Measurements from ENCODE around the gene IP6K3.

IP6K3 gene

DNA sequence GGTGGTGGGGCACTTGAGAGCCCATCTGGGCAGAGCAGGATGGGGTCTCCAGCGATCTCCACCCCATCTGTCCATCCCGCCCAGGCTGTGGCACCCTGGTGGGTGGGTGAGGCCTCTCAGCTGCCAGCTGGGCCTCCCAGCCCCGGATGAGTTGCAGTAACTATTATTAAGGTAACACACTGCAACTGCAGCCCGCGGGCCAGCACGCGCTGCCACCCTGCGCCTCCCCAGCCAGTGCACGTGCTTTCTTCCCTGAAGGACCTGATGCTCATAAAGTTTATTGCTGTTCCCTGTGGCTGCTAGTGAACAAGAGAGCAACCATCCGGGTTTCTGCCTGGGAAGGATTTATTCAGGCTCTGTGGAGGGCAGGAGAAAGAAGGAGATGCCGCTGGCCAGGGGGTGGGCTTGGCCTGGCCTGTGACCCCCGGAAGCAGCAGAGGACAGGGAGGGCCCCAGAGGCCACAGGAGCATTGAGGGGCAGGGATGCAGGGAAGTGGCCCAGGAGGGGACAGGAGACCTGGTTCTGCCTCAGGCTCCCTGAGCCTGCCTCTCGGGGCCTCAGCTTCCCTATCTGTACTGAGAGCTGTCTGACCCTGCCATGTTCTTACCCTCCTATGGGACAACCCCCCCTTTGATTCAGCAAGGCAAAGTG is 1.7 kb downstream of the IP6K3 start:
- Histone ChIP-seq H3K9ac (ENCODE audit: insufficient read length, low read depth) (peak overlapping the region; percentile 64), H3K36me3 (ENCODE audit: insufficient read depth, insufficient read length, low read length) (no peaks in the 10 kb centered on the region), H3K27me3 (ENCODE audit: insufficient read depth, insufficient read length) (no peaks in the 10 kb centered on the region), H3K4me3 (ENCODE audit: insufficient read length, low read depth) (no peak overlapping the region), H3K4me1 (ENCODE audit: insufficient read depth, insufficient read length) (peaks cover 26% of the 10 kb centered on the region), H3K9me3 (ENCODE audit: insufficient read depth, low read length) (no peaks in the 10 kb centered on the region)
- TF ChIP-seq ZNF274 (IDR thresholded peaks at IDR 0.05; ENCODE audit: low read depth, low read length) (no peak), YY1 (IDR thresholded peaks at IDR 0.05; ENCODE audit: insufficient read depth, insufficient read length) (no peak), SUZ12 (IDR thresholded peaks at IDR 0.05; ENCODE audit: extremely low read depth, insufficient read depth, insufficient read length) (no peak)
- no peak for DNase-seq (ENCODE audit: low read depth, low spot score)

DNA sequence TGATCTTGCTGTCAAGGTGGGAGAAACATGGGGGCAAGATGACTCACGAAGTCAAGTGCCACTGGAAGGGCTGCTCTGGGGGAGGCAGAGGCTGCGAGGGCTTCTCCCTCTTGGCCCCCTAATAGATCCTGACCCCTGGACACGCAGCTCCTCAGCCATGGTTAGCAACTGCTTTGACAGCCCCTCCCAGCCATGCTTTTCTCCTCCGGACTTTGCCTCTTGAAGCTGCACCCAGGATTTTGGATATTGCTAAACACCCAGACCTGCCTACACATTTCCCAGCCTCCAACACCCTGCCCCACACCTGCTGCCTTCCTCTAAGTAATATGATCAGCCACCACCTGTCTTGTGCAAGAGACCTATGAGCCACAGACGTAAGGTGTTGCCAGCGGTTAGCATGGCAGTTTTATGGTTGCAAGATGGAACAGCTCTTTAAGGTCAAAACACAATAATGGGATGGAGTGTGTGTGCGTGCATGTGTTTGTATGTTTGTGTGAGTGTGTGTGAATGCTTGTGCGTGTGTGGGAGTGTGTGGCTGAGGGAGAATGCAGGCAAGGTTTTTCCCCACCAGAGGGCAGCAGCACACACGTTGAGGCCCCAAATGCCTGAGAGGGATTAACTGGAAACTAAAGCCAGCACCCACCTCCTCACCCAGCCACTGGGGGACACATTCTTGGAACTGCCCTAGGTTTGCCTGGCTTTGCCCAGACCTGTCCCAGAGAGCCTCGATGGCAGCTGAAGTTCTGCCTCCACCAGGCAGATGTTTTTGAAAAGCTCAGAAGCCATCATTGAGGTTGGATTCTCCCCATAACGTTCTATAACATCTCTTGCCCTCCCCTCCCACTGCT is 2.5 kb downstream of the IP6K3 start:
- no peak overlapping the region for H3K4me3 ChIP-seq (ENCODE audit: insufficient read length, low read depth)
- H3K27me3 ChIP-seq (ENCODE audit: insufficient read depth, insufficient read length) = no peaks in the 10 kb centered on the region
- no peak for TF ChIP-seq SUZ12 (IDR thresholded peaks at IDR 0.05; ENCODE audit: extremely low read depth, insufficient read depth, insufficient read length)
- no peak for TF ChIP-seq ZNF274 (IDR thresholded peaks at IDR 0.05; ENCODE audit: low read depth, low read length)
- no peak for TF ChIP-seq YY1 (IDR thresholded peaks at IDR 0.05; ENCODE audit: insufficient read depth, insufficient read length)
- H3K4me1 ChIP-seq (ENCODE audit: insufficient read depth, insufficient read length) = peaks cover 24% of the 10 kb centered on the region
- H3K9me3 ChIP-seq (ENCODE audit: insufficient read depth, low read length) = no peaks in the 10 kb centered on the region
- peak; percentile 72 for DNase-seq (ENCODE audit: low read depth, low spot score)
- H3K36me3 ChIP-seq (ENCODE audit: insufficient read depth, insufficient read length, low read length) = no peaks in the 10 kb centered on the region
- H3K9ac ChIP-seq (ENCODE audit: insufficient read length, low read depth) = peak overlapping the region; percentile 21

DNA sequence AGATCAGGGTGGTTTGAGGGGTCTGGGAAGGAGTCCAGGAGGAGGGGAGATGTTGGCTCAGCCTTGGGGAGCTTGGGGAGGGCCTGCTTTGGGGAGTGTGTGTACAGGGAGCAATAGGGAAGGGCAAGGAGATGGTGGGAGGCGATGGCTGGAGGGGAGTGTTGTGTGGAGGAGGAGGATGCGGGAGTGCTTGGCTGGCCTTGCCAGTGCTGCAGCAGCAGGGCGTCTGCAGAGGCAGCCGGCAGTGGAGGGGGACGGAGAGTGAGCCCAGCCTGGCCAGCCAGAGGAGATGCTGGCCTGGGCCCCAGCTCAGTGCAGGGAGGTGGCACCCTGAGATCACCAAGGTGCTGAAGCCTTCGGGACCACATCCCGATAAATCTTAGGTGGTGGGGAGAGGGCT is 3.9 kb downstream of the IP6K3 start:
- no peak overlapping the region for H3K4me3 ChIP-seq (ENCODE audit: insufficient read length, low read depth)
- H3K27me3 ChIP-seq (ENCODE audit: insufficient read depth, insufficient read length) = no peaks in the 10 kb centered on the region
- H3K36me3 ChIP-seq (ENCODE audit: insufficient read depth, insufficient read length, low read length) = peaks cover 2% of the 10 kb centered on the region
- no peak overlapping the region for H3K9ac ChIP-seq (ENCODE audit: insufficient read length, low read depth)
- DNase-seq (ENCODE audit: low read depth, low spot score) = no peak
- no peaks in the 10 kb centered on the region for H3K9me3 ChIP-seq (ENCODE audit: insufficient read depth, low read length)
- H3K4me1 ChIP-seq (ENCODE audit: insufficient read depth, insufficient read length) = peaks cover 20% of the 10 kb centered on the region
- TF ChIP-seq ZNF274 (IDR thresholded peaks at IDR 0.05; ENCODE audit: low read depth, low read length) = no peak
- no peak for TF ChIP-seq SUZ12 (IDR thresholded peaks at IDR 0.05; ENCODE audit: extremely low read depth, insufficient read depth, insufficient read length)
- no peak for TF ChIP-seq YY1 (IDR thresholded peaks at IDR 0.05; ENCODE audit: insufficient read depth, insufficient read length)

DNA sequence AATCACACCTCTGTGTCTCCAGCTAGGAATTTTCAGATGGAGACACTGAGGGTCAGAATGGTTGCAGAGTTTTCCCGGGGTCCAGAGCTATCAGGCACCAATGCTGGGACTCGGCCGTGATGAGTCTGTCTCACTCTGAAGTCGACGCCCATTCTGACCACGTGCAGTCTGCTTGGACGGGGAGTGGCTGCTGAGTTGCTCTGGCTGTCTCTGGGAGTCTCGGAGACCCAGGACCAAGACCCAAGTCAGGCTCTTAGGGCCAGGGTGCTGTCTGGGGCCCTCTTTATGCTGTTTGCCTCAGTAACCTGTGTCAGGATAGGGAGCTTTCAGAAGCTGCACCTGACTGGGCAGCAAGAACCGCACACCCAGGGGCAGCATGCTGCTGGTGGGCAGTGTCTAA is 4.6 kb downstream of the IP6K3 start:
- H3K27me3 ChIP-seq (ENCODE audit: insufficient read depth, insufficient read length) = no peaks in the 10 kb centered on the region
- H3K4me3 ChIP-seq (ENCODE audit: insufficient read length, low read depth) = no peak overlapping the region
- peaks cover 2% of the 10 kb centered on the region for H3K36me3 ChIP-seq (ENCODE audit: insufficient read depth, insufficient read length, low read length)
- H3K9me3 ChIP-seq (ENCODE audit: insufficient read depth, low read length) = no peaks in the 10 kb centered on the region
- H3K4me1 ChIP-seq (ENCODE audit: insufficient read depth, insufficient read length) = peaks cover 20% of the 10 kb centered on the region
- TF ChIP-seq YY1 (IDR thresholded peaks at IDR 0.05; ENCODE audit: insufficient read depth, insufficient read length) = no peak
- TF ChIP-seq ZNF274 (IDR thresholded peaks at IDR 0.05; ENCODE audit: low read depth, low read length) = no peak
- no peak for TF ChIP-seq SUZ12 (IDR thresholded peaks at IDR 0.05; ENCODE audit: extremely low read depth, insufficient read depth, insufficient read length)
- DNase-seq (ENCODE audit: low read depth, low spot score) = no peak
- no peak overlapping the region for H3K9ac ChIP-seq (ENCODE audit: insufficient read length, low read depth)

- Histone ChIP-seq H3K4me3 (ENCODE audit: insufficient read length, low read depth) (no peak overlapping the region), H3K27me3 (ENCODE audit: insufficient read depth, insufficient read length) (no peaks in the 10 kb centered on the region), H3K9ac (ENCODE audit: insufficient read length, low read depth) (no peak overlapping the region), H3K4me1 (ENCODE audit: insufficient read depth, insufficient read length) (peaks cover 7% of the 10 kb centered on the region), H3K9me3 (ENCODE audit: insufficient read depth, low read length) (no peaks in the 10 kb centered on the region), H3K36me3 (ENCODE audit: insufficient read depth, insufficient read length, low read length) (peaks cover 2% of the 10 kb centered on the region)
- DNase-seq (ENCODE audit: low read depth, low spot score) = no peak
- TF ChIP-seq SUZ12 (IDR thresholded peaks at IDR 0.05; ENCODE audit: extremely low read depth, insufficient read depth, insufficient read length) (no peak), YY1 (IDR thresholded peaks at IDR 0.05; ENCODE audit: insufficient read depth, insufficient read length) (no peak), ZNF274 (IDR thresholded peaks at IDR 0.05; ENCODE audit: low read depth, low read length) (no peak)
Measured at GRCh38 chr6:33740794-33741193, 5.9 kb downstream of the IP6K3 start.

DNA sequence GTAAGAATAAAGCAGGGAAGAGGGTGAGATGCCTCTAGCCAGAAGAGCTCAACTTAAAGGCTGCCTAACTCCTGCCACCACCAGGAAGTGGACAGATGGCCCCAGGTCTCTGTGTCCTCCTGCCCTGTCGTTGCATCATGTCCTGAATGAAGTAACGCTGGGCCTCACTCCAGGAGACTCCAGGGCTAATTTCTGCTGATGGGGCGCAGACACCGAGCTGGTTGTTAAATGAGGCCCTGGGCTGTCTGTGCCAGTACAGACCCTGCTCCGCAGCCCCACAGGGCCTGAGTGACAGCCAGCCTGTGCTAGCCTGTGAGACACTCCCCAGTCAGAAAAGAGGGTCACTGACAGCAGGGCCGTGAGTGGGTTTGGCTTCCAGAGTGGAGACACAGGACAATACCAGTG is 6.5 kb downstream of the IP6K3 start:
- Histone ChIP-seq H3K9me3 (ENCODE audit: insufficient read depth, low read length) (no peaks in the 10 kb centered on the region), H3K9ac (ENCODE audit: insufficient read length, low read depth) (no peak overlapping the region), H3K4me1 (ENCODE audit: insufficient read depth, insufficient read length) (peaks cover 3% of the 10 kb centered on the region), H3K36me3 (ENCODE audit: insufficient read depth, insufficient read length, low read length) (peaks cover 3% of the 10 kb centered on the region), H3K27me3 (ENCODE audit: insufficient read depth, insufficient read length) (no peaks in the 10 kb centered on the region), H3K4me3 (ENCODE audit: insufficient read length, low read depth) (no peak overlapping the region)
- TF ChIP-seq ZNF274 (IDR thresholded peaks at IDR 0.05; ENCODE audit: low read depth, low read length) = no peak
- no peak for TF ChIP-seq SUZ12 (IDR thresholded peaks at IDR 0.05; ENCODE audit: extremely low read depth, insufficient read depth, insufficient read length)
- TF ChIP-seq YY1 (IDR thresholded peaks at IDR 0.05; ENCODE audit: insufficient read depth, insufficient read length) = no peak
- DNase-seq (ENCODE audit: low read depth, low spot score) = no peak

- TF ChIP-seq ZNF274 (IDR thresholded peaks at IDR 0.05; ENCODE audit: low read depth, low read length) = no peak
- TF ChIP-seq SUZ12 (IDR thresholded peaks at IDR 0.05; ENCODE audit: extremely low read depth, insufficient read depth, insufficient read length) = no peak
- TF ChIP-seq YY1 (IDR thresholded peaks at IDR 0.05; ENCODE audit: insufficient read depth, insufficient read length) = no peak
- H3K4me3 ChIP-seq (ENCODE audit: insufficient read length, low read depth) = no peak overlapping the region
- no peaks in the 10 kb centered on the region for H3K27me3 ChIP-seq (ENCODE audit: insufficient read depth, insufficient read length)
- no peaks in the 10 kb centered on the region for H3K9me3 ChIP-seq (ENCODE audit: insufficient read depth, low read length)
- peaks cover under 1% of the 10 kb centered on the region for H3K4me1 ChIP-seq (ENCODE audit: insufficient read depth, insufficient read length)
- DNase-seq (ENCODE audit: low read depth, low spot score) = no peak
- H3K36me3 ChIP-seq (ENCODE audit: insufficient read depth, insufficient read length, low read length) = peaks cover 10% of the 10 kb centered on the region
- H3K9ac ChIP-seq (ENCODE audit: insufficient read length, low read depth) = no peak overlapping the region
Measured at GRCh38 chr6:33739571-33739970, 7.1 kb downstream of the IP6K3 start.
